Glomerular endothelial cell (primary cell): ENCODE measurements around the gene SLC7A14. TPM values are rescaled to one million over a fixed set of nuclear protein-coding genes. Genes with fewer than 3 reads are reported as not detected.

Source experiments
- DNase-seq: peaks from one replicate; pipeline ENCODE4 v3.0.0-alpha.2; 2011; ENCODE audit warnings: low read depth, low spot score; ENCODE audit errors: extremely low read depth
- total RNA-seq: library from RNA; depleted of rRNA; stranded (reverse); fragments of >200 nt; gene quantifications from 2 replicates; pipeline ENCODE4 v1.2.3, GENCODE V29; 2015

SLC7A14 gene
- total RNA-seq, 1 donor from 2014 or later = 0.70 TPM

- no peak for DNase-seq
Measured at GRCh38 chr3:170542704-170543103, 43.2 kb downstream of the SLC7A14 start.

DNA sequence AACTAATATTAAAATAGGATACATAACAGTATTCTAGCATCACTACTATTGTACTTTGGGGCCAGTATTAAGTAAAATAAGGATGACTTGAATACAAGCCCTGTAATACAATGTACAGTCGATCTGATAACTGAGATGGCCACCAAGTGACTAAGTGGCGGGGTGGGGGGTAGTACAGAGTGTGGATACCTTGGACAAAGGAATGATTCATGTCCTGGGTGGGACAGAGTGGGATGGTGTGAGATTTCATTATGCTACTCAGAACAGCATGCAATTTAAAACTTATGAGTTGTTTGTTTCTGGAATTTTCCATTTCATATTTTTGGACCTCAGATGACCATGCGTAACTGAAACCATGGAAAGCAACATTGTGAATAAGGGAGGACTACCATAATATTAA is 46.0 kb downstream of the SLC7A14 start:
- DNase-seq = no peak

DNA sequence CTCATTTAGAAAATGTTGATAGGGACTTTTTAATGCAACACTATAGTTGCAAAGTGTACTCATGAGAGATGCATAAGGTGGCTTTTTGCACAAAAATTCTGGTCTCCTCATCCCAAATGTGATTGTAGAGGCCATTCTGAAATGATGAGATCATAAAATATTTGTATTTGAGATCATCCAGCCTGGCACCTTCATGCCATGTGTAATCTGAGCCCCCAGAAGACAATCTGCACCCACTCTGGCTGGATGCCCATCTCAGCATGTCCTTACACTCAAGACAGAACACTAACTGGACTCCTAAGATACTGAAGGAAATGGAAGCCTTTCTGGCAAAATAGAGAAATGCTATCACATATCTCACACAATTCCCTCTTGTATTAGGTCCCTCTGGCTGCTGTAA is 49.2 kb downstream of the SLC7A14 start:
- DNase-seq = no peak

- DNase-seq = no peak
Measured at GRCh38 chr3:170534227-170534626, 51.6 kb downstream of the SLC7A14 start.

DNA sequence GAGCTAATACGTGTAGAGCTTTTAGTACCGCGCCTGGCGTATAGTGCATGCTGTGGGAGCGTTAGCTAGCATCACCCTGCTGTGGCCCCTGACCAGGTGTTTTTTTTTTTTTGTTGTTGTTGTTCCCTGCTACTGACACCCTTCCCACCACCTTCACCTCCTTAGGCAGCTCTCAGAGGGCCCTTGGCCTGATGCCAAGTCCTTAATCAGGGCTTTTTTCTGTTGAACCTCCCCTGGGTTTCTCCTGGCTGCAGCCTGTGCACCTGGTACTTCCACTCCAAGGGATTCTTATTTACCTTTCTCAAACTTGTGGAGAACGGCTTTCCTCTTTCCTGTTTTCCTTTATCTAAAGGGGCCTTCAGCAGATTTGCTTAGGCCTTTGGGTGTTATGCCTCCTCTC is 53.3 kb downstream of the SLC7A14 start:
- DNase-seq = no peak

DNA sequence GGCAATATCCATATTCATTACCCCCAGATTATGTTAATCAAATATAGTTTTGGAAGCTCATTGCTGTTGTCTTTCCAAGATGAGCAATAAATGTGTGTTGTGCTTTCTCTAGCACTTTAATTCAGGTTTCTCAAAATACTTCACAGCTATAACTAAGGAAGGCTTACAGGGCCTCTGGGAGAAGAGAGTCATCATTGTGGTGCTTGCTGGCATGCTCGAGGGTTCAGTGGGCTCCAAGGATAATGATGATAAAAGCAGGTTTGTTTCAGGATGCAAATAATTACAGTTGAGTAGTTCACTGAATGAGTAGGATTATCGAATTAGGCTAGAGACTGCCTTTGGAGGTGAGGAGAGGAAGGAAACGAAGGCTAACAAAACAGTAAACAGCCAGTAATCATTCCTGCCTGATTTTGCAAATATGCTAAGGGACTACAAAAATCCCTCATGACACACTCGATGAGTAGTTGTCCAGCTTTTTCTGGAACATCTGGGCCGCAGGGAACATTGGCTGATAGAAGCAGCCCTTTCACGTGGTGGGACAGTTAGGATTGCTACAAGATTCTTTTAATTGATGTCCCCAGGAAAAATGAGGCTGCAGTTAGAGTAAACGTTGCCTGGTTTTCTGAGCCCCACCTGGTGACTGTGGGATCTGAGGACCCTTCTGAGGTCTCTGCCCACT is 54.1 kb downstream of the SLC7A14 start:
- DNase-seq = no peak

DNA sequence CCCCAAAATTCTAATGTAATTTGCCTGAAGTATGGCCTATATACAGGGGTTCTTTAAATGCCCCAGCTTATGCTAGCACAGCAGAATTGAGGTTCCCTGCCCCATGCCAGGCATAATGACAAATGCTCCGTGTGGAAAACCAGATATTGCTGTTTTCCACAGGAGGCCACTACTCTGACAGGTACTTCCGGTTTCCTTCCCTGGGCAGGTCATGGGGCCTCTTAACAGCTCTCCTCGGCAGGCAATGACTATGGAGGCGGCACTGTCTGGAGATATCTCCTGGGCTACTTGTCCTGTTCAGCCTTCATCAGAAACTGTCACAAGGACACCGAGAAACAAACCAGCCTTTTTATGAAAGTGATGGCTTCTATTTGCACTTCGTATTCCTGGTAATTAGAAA is 54.8 kb downstream of the SLC7A14 start:
- DNase-seq = no peak

DNA sequence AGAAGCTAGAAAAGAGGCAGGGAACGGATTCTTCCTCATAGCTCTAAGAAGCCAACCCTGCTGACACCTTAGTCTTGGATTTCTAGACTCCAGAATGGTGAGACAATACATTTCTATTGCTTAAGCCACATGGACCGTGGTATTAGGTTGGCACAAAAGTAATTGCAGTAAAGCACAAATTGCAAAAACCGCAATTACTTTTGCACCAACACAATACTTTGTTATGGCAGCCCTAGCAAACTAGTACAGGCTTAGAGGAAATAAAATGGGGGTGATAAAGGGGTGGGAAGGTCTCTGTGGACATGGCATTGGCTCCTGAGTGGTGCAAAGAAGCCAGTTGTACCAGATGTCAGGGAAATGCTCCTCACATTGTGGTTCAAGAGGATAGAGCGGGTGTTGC is 56.0 kb downstream of the SLC7A14 start:
- DNase-seq = no peak

DNA sequence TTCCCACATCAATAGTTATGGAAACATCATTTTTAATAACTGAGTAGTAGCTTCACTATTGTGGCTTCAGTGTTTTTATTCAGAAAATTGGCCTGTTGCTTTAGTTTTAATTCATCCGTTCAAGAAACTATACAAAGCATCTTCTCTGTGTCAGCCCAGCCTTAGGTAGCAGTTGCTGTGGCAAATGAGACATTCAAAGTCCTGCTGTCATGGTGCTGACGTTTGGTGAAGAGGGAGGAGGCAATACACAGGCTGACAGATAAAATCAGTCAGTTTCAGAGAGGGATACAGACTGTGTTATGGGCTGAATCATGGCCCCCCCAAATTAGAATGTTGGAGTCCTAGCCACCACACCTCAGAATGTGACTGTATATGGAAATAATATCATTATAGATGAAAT is 56.5 kb downstream of the SLC7A14 start:
- no peak for DNase-seq

- DNase-seq = no peak
Measured at GRCh38 chr3:170528726-170529125, 57.1 kb downstream of the SLC7A14 start.

GRCh38 chr3:170524073-170524472 is 61.8 kb downstream of the SLC7A14 start:
- no peak for DNase-seq

DNA sequence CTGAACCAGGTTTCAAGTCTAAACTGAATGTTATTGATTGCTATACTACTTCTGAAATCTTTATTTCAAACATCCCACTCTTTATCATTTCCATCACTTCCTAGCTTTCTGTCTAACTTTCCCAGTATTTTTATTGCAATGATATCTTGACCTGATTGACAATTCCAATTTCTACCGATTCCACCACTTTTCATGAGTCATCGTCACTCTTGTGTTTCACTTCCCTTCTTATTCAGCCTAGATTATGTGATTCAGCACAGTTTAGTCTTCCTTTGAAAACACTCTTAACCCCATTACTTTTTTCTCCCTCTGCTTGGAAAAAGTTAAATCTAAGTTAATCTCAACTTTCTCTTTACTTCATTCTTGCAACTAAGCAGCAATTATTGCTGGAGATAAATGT is 62.6 kb downstream of the SLC7A14 start:
- DNase-seq = no peak

DNA sequence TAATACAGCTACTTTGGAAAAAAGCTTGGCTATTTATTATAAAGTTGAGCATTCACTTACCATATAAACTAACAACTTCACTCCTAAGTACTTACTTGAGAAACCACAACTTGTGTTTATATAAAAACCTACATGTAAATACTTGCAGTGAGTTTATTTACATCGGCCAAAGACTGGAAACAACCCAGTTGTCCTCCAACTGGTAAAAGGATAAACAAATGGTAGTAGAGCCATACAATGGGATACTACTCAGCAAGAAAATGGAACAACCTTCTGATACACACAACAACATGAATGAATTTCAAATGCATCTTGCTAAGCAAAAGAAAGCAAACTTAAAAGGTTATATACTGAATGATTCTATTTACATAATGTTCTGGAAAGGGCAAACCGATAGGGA is 63.7 kb downstream of the SLC7A14 start:
- no peak for DNase-seq

DNA sequence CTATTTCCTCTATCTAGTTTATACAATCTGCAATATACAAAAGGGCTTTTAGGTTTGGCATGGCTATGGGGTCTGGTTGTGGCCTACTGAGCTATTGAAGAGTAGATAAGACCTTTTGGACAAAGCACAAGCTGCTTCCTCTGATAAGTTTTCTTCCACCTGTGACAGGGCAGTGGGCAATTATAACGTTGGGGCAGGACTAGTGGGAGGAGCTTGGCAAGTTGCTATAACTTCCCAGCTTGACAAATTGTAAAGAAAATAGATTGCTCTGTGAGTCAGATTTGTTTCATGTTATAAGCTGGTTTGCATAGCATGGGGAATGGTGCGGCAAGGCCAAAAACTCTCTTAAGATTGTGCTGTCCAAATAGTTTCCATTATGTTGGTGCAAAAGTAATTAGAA is 64.9 kb downstream of the SLC7A14 start:
- DNase-seq = no peak

GRCh38 chr3:170517242-170517945 is 68.5 kb downstream of the SLC7A14 start:
- DNase-seq = no peak

DNA sequence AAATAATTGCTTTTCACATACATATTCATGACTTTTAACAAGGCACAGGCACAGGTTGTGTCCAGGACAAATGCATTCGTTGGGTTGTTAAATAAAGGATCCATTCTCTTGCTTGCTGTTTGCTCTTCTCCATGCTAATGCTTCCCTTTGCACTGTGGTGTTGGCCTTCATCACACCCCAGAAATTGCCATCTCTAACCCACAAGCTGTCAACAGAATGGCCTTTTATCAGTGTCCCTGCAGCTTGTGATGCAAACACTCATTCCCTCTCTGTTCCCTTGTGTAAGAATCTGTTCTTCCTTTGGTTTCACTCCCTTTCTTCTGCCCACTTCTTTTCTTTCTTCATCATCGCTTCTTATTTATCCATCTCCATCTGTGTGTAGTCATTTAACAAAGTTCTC is 72.2 kb downstream of the SLC7A14 start:
- DNase-seq = no peak

GRCh38 chr3:170511371-170511770 is 74.5 kb downstream of the SLC7A14 start:
- no peak for DNase-seq

DNA sequence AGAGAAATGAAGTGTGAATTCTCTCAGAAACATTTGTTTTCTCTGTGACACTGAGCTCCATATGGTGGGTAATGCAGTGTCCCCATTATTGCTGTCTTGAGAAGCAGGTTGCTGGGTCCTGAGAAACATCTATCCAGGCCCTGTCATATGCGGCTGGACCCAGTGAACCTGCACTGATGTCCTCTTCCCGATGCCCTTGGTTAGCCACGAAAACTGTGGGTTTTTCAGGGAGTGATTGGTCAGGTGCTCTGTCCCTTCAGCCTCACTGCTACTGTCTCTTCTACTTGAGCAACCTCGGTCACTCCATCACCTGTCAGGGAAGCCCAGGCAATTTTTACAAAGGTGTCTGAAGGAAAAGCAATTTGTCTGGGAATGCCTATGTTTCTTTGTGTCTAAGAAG is 77.0 kb downstream of the SLC7A14 start:
- no peak for DNase-seq

- no peak for DNase-seq
Measured at GRCh38 chr3:170508291-170508690, 77.6 kb downstream of the SLC7A14 start.

DNA sequence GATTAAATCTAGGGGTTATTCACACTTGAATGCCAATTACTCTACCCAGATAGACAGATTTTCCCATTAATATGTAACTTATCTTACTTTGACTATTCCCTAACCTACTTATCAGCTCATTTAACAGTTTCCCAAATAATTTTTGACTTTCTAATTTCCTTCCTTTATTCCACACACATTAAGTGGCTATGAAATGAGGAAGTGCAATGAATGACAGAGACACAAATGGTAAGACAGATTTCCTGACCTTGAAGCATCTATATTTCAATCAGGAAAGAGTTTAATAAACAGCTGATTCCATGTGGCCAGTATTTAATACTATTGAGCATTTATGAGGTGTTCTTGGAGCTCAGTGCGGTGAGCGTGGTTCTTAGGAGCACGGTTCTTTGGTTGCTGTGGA is 78.8 kb downstream of the SLC7A14 start:
- no peak for DNase-seq

- no peak for DNase-seq
Measured at GRCh38 chr3:170506556-170506955, 79.3 kb downstream of the SLC7A14 start.

DNA sequence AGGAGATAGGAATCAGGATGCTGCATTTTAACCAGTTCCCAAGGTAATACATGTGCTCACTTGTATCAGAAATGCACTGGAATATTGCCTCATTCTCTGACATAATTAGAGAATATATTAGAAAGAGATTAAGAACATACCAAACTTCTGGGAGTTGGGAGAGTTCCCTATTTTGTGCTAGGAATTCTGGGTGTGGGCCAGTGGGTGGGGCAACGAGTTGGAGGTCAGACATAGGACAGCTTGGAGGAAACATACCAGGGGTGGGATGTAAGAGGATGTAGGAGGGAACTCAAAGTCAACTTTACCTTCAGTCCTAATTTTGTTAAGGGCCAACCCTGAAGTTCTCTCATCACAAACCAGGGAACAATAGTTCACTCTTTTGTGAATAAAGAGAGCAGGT is 83.6 kb downstream of the SLC7A14 start:
- no peak for DNase-seq

- no peak for DNase-seq
Measured at GRCh38 chr3:170500995-170501394, 84.9 kb downstream of the SLC7A14 start.
